Measurements from ENCODE around the gene TENM4.

GRCh38 chr11:79167510-79168188 lies 273.2 kb downstream of the TENM4 start:
- TF ChIP-seq CTCF (IDR thresholded peaks at IDR 0.05; ENCODE audit: borderline replicate concordance, extremely low read depth, low read length, poor library complexity, severe bottlenecking): no peak
- no peak for TF ChIP-seq EZH2 (IDR thresholded peaks at IDR 0.05; ENCODE audit: borderline replicate concordance, low read depth, low read length, severe bottlenecking)

Measured in DND-41 (cell line).